Medulla oblongata (tissue), 1 donor: Measurements from ENCODE around the gene RIPOR2.
A peak's percentile ranks its signal among the peaks of the same experiment; 100 is the strongest.

Source experiments
- DNase-seq: peaks from one replicate; pipeline ENCODE4 v3.0.0-alpha.2; 2015; ENCODE audit errors: extremely low spot score

RIPOR2 gene

GRCh38 chr6:24935366-24936152, at the start of gene RIPOR2:
Gene RIPOR2, minus strand, starts transcription at chr6:24935960. Its CDS starts 62 bp downstream, at chr6:24935898.
- peak; percentile 40 for DNase-seq

DNA sequence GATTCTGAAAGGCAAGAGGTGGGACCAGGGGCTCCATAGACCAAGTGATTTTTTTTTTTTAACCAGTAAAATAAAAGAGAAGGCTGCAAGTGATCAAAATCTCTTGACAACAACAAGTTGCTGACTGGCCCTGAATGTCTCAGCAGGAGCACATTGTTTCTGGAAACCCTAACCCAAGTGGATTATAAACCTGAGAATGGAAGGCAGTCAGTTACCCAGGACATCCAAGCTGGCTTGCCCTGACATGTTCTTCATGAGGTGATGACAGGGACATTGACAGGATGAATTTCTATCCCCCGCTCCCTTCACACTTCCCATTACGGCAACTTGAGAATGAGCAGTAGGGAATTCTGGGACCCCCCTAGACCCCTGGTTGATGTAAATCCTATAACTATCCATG, 49.6 kb upstream of the RIPOR2 start:
- no peak for DNase-seq

DNA sequence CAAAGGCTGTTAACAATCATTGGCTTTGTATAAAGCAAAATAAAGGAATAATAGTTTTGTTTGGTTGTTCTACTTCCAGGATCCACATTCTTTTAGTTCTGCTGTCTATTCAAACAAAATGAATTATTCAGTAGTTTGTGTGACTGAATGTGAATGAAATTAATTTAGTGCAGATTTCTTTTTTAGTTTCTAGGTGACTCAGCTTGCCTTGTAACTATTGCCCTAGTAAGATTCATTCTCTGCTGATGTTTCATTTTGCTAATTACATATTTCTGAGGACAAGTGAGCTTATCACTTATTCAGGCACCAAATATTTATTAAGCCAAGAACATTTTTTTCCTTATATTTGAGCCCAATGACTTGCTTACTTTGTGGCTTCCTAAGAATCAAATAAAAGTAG, 46.5 kb upstream of the RIPOR2 start:
- no peak for DNase-seq

GRCh38 chr6:24981386-24981760, 45.6 kb upstream of the RIPOR2 start:
- no peak for DNase-seq

GRCh38 chr6:24980507-24981385, 45.0 kb upstream of the RIPOR2 start:
- no peak for DNase-seq

GRCh38 chr6:24979176-24979575, 43.4 kb upstream of the RIPOR2 start:
- no peak for DNase-seq

DNA sequence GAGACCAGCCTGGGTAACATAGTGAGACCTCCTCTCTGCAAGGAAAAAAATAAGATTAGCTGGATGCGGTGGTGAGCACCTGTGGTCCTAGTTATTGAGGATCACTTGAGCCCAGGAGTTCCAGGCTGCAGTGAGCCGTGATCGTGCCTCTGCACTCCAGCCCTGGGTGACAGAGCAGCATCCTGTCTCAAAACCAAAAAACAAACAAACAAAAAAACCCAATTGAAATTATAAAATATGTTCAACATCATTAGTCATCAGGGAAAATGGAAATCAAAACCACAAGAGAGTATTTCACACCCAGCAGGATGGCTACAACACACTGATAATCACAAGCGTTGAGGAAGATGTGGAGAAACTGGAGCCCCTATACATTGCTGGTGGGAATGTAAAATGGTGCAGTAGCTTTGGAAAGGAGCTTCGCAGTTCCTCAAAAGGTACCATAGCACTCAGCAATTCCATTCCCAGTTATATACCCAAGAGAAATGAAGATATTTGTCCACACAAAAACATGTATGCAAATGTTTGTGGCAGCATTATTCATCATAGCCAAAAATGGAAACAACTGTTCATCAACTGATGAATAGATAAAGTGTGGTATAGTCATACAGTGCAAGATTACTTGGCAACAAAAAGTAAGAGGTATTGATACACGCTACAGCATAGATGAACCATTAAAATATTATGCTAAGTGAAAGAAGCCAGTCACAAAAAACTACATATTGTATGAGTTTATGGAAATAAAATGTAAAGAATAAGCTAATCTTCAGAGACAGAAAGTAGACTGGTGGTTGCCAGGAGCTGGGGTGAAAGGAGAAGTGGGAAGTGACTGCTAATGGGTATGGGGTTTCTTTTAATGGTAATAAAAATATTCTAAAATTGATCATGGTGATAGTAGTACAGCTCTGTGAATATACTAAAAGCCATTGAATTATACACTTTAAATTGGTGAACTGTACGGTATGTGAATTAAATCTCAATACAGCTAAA, 38.7 kb upstream of the RIPOR2 start:
- DNase-seq, result no peak

DNA sequence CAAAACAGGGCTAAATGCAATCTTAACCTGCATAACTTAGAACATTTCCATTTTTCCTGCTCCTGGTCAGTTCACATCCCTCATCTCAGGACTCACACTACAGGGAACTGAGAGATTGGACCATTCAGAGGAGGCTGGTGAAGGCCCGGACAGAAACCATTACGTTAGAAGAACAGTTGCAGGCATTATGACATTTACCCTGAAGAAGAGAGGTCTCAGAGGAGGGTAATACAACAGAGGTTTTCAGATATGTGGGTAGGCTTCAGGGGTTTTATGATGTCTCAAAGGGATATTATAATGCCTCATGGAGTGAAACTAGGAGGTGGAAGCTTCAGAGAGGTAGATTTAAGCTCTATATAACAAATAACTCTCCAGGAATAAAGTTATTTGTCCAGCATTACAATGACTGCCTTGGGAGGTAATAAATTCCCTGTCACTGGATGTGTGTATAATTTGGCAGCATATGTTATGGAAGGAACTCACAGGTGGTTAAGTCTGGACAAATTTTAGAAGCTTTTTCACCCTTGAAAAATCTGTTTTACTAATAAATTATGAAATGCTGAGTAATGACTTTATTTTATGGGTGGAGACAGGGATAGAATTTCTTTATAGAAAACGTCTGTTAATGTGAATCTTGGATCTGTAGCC, 36.7 kb upstream of the RIPOR2 start:
- DNase-seq, result no peak

- no peak for DNase-seq
Observed at GRCh38 chr6:24971067-24971466, 35.3 kb upstream of the RIPOR2 start.

DNA sequence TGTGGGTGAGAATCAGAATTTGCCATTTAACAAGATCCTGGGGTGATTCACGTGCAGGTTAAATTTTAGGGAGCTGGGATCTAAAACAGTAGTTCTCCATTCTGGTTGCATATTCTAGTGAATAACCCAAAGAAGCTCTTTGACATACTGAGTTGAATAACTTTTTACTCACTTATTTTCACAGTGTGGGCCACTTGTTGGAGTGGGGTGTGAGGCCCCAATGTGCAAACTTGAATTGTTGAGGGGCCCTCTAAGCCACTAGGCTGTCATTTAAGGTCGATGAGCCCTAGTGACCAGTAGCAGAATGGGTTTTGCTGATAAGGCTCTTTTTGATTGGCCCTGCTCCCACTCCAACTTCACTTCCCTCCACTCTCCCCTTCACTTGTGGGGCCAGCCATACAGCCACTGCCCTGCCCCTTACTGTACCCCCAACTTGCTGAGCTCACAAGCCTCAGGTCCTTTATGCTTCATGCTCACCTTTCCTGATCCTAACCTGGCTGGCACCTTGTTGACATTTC, 33.6 kb upstream of the RIPOR2 start:
- DNase-seq, result no peak

GRCh38 chr6:24968783-24969182, 33.0 kb upstream of the RIPOR2 start:
- DNase-seq, result no peak

DNA sequence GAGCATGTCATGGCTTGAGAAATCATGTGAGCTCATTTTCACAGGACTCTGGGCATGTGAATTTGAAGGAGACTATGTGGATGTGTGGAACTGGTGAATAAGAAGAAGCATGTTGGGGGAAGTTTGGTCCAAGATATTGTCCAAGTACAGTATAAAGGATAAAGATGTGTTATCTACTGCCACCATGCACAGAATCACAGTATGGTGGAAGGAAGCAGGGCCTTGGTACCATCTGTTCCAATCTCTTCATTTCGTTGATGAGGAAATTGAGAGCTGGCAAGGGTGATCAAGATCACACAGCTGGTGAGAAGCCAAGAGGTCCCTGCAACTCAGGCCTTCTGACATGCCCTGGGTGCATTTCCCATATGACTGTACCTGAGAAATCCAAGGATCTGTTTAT, 31.5 kb upstream of the RIPOR2 start:
- DNase-seq, result no peak

- DNase-seq, result no peak
Observed at GRCh38 chr6:24966381-24966780, 30.6 kb upstream of the RIPOR2 start.

DNA sequence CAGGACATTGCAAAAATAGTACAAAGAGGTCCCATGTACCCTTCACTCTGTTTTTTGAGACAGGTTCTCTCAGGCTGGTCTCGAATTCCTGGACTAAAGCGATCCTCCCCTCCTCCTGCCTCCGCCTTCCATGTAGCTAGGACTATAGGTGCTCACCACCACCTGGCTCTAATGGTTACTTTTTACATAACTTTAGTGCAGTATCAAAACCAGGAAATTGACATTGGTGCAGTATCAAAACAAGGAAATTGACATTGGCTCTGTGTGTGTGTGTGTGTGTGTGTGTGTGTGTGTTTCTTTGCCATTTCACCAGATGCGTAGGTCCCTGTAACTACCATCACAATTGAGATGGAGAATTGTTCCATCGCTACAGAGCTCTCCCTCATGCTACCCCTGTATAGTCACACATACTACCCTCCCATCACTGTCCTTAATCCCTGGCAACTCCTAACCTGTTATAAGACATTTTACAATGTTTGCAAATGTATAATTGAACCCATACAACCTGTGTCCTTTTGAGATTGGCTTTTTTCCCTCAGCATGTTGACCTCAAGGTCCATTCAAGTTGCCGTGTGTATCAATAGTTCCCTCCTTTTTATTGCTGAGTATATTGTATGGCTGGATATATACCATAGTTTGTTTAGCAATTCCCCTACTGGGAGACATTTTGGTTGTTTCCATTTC, 28.3 kb upstream of the RIPOR2 start:
- no peak for DNase-seq

- no peak for DNase-seq
Observed at GRCh38 chr6:24963339-24963738, 27.6 kb upstream of the RIPOR2 start.

DNA sequence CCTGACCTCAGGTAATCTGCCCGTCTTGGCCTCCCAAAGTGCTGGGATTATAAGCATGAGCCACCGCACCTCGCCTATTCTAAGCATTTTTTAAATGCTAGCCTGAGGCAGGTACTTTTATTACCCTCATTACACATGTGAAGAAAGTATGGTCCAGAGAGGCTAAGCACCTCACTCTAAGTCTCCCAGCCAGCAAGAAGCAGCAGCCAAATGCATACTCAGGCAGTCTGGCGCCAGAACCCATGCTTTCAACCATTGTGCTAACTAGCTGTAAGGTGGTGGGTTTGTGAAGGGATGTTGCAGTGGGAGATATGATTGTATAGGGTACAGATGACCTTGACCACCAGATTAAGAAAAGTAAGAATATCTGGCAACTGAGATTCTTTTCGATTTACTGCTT, 26.1 kb upstream of the RIPOR2 start:
- DNase-seq, result no peak

- DNase-seq, result no peak
Observed at GRCh38 chr6:24960991-24961475, 25.3 kb upstream of the RIPOR2 start.

GRCh38 chr6:24959319-24959718, 23.6 kb upstream of the RIPOR2 start:
- DNase-seq, result no peak

GRCh38 chr6:24957199-24957598, 21.4 kb upstream of the RIPOR2 start:
- no peak for DNase-seq

- DNase-seq, result no peak
Observed at GRCh38 chr6:24953726-24954125, 18.0 kb upstream of the RIPOR2 start.
